Psoas muscle (tissue), 8 donors: ENCODE results near the gene CAMTA1. TPM values are rescaled to one million over a fixed set of nuclear protein-coding genes. Genes with fewer than 3 reads are reported as not detected.

Experiments
- ATAC-seq, 4 donors: fragments of 200-7000 bp; cut with Tn5 transposase; one replicate each; pipeline ENCODE4 v1.9.1; 2020; ENCODE audit warnings: moderate library complexity in 3 of 4, mild to moderate bottlenecking in 2 of 4
- DNase-seq, 2 donors: peaks; one replicate each; pipeline ENCODE4 v3.0.0-alpha.2; 2020
- H3K27ac ChIP-seq: fragments of 200-600 bp; one replicate; pipeline ENCODE4 v1.8.0; 2022
- H3K27me3 ChIP-seq, 3 donors: fragments of 200-600 bp in 1 of 3; one replicate each; pipeline versions ENCODE4 v1.6.1 to v1.8.0; 2013 to 2022; ENCODE audit warnings: low read length in 2 of 3, mild to moderate bottlenecking in 2 of 3, moderate library complexity in 1 of 3; ENCODE audit not compliant: insufficient read depth in 3 of 3
- H3K36me3 ChIP-seq, 2 donors: fragments of 200-600 bp in 1 of 2; one replicate each; pipeline versions ENCODE4 v1.6.1 to v1.8.0; 2013 to 2022; ENCODE audit warnings: low read depth in 1 of 2, mild to moderate bottlenecking in 1 of 2, moderate library complexity in 1 of 2; ENCODE audit not compliant: insufficient read depth in 1 of 2
- H3K4me1 ChIP-seq: fragments of 200-600 bp; one replicate; pipeline ENCODE4 v1.8.0; 2022
- H3K4me3 ChIP-seq: fragments of 200-600 bp; one replicate; pipeline ENCODE4 v1.8.0; 2022; ENCODE audit warnings: mild to moderate bottlenecking
- H3K9me3 ChIP-seq: fragments of 200-600 bp; one replicate; pipeline ENCODE4 v1.8.0; 2022
- CTCF ChIP-seq: fragments of 200-600 bp; IDR thresholded peaks from one replicate; pipeline ENCODE4 v1.8.0; 2022; ENCODE audit warnings: antibody characterized with exemption
- WGBS, 3 donors: extraction: QIAGEN DNeasy Blood & Tissue Kit; methylation state at CpG; one replicate each; pipeline versions ENCODE4 v1.1.6 to v1.1.7; 2013; 5-methylcytosine and 5-hydroxymethylcytosine counted together
- intact Hi-C, 2 donors: fragments of 100-400 bp; cut with DNase I; formaldehyde crosslinking; loops; one replicate each; pipeline versions ENCODE4 v1.11.0 to v1.14.2; 2022
- polyA plus RNA-seq, 3 donors: library from polyadenylated mRNA; stranded (reverse); fragments of 200-250 nt; gene quantifications; one replicate each; pipeline ENCODE4 v1.2.3, GENCODE V29; 2013
- total RNA-seq, 4 donors: library from RNA; stranded (reverse); fragmentation: NEBNext Ultra II Directional in 2 of 4; extraction: Animal tissue kit (Norgen Biotek cat#: 25700) in 2 of 4; gene quantifications; one replicate each; pipeline versions ENCODE4 v1.2.1 to v1.2.4, GENCODE V29; 2021 to 2023
- donor health status: healthy with polysubstance abuse.
- donor health status: DM: no; HTN: no; CAD: no; lungs with moderate emphysema.
- donor health status: Bipolar disorder and iron deficiency.
- donor health status: healthy.
- donor health status: DM: yes; HTN: yes; CAD: no.
- donor health status: DM: no; HTN: no; CAD: no.
- donor health status: DM: no; HTN: no; CAD: no.
- donor health status: DM: yes; HTN: yes; CAD: no.

Gene CAMTA1
- total and polyA plus RNA-seq, 7 donors: 64.6 to 206 (median 76.5) TPM

DNA sequence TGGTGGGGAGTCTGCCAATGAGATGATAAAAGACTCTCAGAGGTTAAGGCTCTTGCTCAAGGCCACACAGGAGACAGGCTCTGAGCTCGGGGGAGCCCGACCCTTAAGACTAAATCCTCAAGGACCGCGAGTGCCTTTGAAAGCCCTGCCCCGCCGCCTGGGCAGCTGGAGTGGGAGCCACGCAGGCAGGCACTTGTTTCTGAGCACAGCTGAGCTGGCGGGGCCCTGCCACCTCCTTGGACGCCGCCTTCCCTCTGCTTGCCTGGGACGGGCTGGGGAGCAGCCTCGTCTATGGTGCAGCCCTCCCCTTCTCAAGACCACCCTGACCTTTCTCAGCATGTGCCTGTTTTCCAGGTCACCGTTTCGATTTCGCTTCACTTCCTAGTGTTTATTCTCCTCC is 169.3 kb downstream of the CAMTA1 start:
- DNase-seq (no peak), ATAC-seq (no peak)
- Histone ChIP-seq H3K27ac (no peak overlapping the region), H3K9me3 (no peaks in the 10 kb centered on the region), H3K4me3 (no peak overlapping the region), H3K4me1 (peaks cover under 1% of the 10 kb centered on the region), H3K27me3 (no peaks in the 10 kb centered on the region), H3K36me3 (no peaks in the 10 kb centered on the region)
- TF ChIP-seq CTCF: no peak
- intact Hi-C loops: no loop called here
- 51 to 71% (median 57%) methylated on average over 15 of the region's 15 CpGs for WGBS, 3 donors

- Histone ChIP-seq H3K36me3 (no peaks in the 10 kb centered on the region), H3K27me3 (no peaks in the 10 kb centered on the region), H3K4me3 (no peak overlapping the region), H3K27ac (no peak overlapping the region), H3K4me1 (peaks cover 8% of the 10 kb centered on the region), H3K9me3 (no peaks in the 10 kb centered on the region)
- WGBS, 3 donors: 80 to 86% (median 82%) methylated on average over 16 of the region's 16 CpGs
- TF ChIP-seq CTCF: no peak
- no peak for ATAC-seq
- intact Hi-C loops: no loop called here
- no peak for DNase-seq
These were observed 170.3 kb downstream of the CAMTA1 start for GRCh38 chr1:6955357-6956094.

- no peaks in the 10 kb centered on the region for H3K36me3 ChIP-seq
- ATAC-seq (no peak), DNase-seq (no peak)
- TF ChIP-seq CTCF: no peak
- H3K4me3 ChIP-seq: no peak overlapping the region
- no peak overlapping the region for H3K27ac ChIP-seq
- no peaks in the 10 kb centered on the region for H3K9me3 ChIP-seq
- H3K27me3 ChIP-seq: no peaks in the 10 kb centered on the region
- H3K4me1 ChIP-seq: peaks cover 13% of the 10 kb centered on the region
- 77 to 85% (median 79%) methylated on average over 11 of the region's 11 CpGs for WGBS, 3 donors
- intact Hi-C loops: no loop called here
These were observed 171.4 kb downstream of the CAMTA1 start for GRCh38 chr1:6956488-6957159.

- Histone ChIP-seq H3K4me1 (peaks cover 19% of the 10 kb centered on the region), H3K27ac (no peak overlapping the region), H3K9me3 (no peaks in the 10 kb centered on the region), H3K27me3 (no peaks in the 10 kb centered on the region), H3K4me3 (no peak overlapping the region), H3K36me3 (no peaks in the 10 kb centered on the region)
- DNase-seq (no peak), ATAC-seq (no peak)
- 96 to 99% (median 97%) methylated on average over 5 of the region's 5 CpGs for WGBS, 3 donors
- TF ChIP-seq CTCF: no peak
- intact Hi-C loops: no loop called here
These were observed 172.1 kb downstream of the CAMTA1 start for GRCh38 chr1:6957341-6957740.
